HepG2 (cell line): ENCODE measurements around the gene GJB5.

Experiments
- ATF2 ChIP-seq: sonication (generic); formaldehyde crosslinking; IDR thresholded peaks from 2 replicates; pipeline ENCODE4 v1.4.0; 2020; ENCODE audit warnings: missing genetic modification reagents
- CHD4 ChIP-seq: fragments of 200-600 bp; sonication (generic); IDR thresholded peaks from 2 replicates; pipeline ENCODE4 v1.7.0; 2017; ENCODE audit warnings: mild to moderate bottlenecking, low read length, borderline replicate concordance
- CTCF ChIP-seq: sonication (generic); formaldehyde crosslinking; IDR thresholded peaks from 2 replicates; pipeline ENCODE4 v1.5.0; 2020; ENCODE audit warnings: mild to moderate bottlenecking, missing genetic modification reagents, moderate library complexity
- FOXK1 ChIP-seq: sonication (generic); formaldehyde crosslinking; IDR thresholded peaks from 2 replicates; pipeline ENCODE4 v1.4.0; 2020; ENCODE audit warnings: low read depth, missing genetic modification reagents, borderline replicate concordance
- NKX3-1 ChIP-seq: sonication (generic); formaldehyde crosslinking; IDR thresholded peaks from 2 replicates; pipeline ENCODE4 v1.5.0; 2020; ENCODE audit warnings: missing genetic modification reagents
- NR2C2 ChIP-seq: sonication (generic); formaldehyde crosslinking; IDR thresholded peaks from 2 replicates; pipeline ENCODE4 v1.4.0; 2020; ENCODE audit warnings: missing genetic modification reagents, mild to moderate bottlenecking, moderate library complexity, borderline replicate concordance
- POLR2A ChIP-seq, 2 experiments: IDR thresholded peaks; 2 replicates each; pipeline ENCODE4 v1.6.1; 2011; ENCODE audit warnings: low read depth in 2 of 2, low read length in 2 of 2, mild to moderate bottlenecking in 1 of 2, moderate library complexity in 1 of 2; ENCODE audit not compliant: insufficient read depth in 1 of 2
- RBM22 ChIP-seq: fragments of 200-400 bp; formaldehyde crosslinking; optimal IDR thresholded peaks from 2 replicates; pipeline ENCODE3; 2017; ENCODE audit warnings: mild to moderate bottlenecking, low read length, moderate library complexity
- ZNF333 ChIP-seq: sonication (generic); formaldehyde crosslinking; IDR thresholded peaks from 2 replicates; pipeline ENCODE4 v1.4.0; 2020; ENCODE audit warnings: mild to moderate bottlenecking, missing genetic modification reagents, borderline replicate concordance
- TF ChIP-seq, protein P1 (sequence below): sonication (generic); formaldehyde crosslinking; IDR thresholded peaks from 2 replicates; pipeline ENCODE4 v1.5.1; 2020; ENCODE audit warnings: missing genetic modification reagents, mild to moderate bottlenecking, borderline replicate concordance

DNA sequence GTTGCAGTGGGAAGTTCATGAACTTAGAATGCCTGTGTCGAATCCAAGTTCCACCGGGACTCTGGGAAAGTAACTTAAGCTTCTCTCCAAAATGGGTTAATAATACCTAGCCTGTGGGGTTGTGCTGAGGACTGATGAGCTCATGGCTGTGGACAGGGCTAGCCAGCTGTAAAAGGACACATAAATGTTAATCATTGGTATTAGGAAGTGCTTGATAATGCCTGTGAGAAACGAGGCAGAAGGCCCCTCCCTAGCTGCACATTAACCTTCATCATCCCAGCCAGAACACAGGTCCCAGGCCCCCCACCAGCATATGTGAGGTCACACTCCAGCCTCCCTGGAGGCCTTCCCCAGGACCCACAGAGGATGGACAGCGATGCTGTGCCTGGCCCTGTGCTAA lies 3.9 kb downstream of the GJB5 start:
- TF ChIP-seq RBM22 (no peak), ZNF333 (CRISPR knock-in tag) (no peak), CHD4 (no peak), FOXK1 (CRISPR knock-in tag) (no peak), CTCF (CRISPR knock-in tag) (no peak), ATF2 (CRISPR knock-in tag) (no peak), POLR2A (IDR thresholded peaks at IDR 0.05; ENCODE audit: insufficient read depth in 1 of 2, low read depth in 2 of 2, low read length in 2 of 2) (no peak), NKX3-1 (CRISPR knock-in tag) (no peak), NR2C2 (no peak)
- TF ChIP-seq, protein P1, sequence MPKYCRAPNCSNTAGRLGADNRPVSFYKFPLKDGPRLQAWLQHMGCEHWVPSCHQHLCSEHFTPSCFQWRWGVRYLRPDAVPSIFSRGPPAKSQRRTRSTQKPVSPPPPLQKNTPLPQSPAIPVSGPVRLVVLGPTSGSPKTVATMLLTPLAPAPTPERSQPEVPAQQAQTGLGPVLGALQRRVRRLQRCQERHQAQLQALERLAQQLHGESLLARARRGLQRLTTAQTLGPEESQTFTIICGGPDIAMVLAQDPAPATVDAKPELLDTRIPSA (CRISPR knock-in tag), result no peak
